SIG-M5 treated with dmso at 0.1 percent for 504 hours (cell line): ENCODE data around the gene TTC12.

ENCODE experiments used
- DNase-seq: peaks from one replicate; lab custom pipeline; 2025; ENCODE audit not compliant: unreplicated experiment; lab: John Stamatoyannopoulos, UW

The TTC12 gene

GRCh38 chr11:113322158-113322557 is 7.8 kb downstream of the TTC12 start:
- DNase-seq = no peak

- DNase-seq = no peak
These were observed 9.9 kb downstream of the TTC12 start for GRCh38 chr11:113324250-113324649.

GRCh38 chr11:113329725-113330124 is 15.3 kb downstream of the TTC12 start:
- DNase-seq = no peak

GRCh38 chr11:113331441-113331840 is 17.1 kb downstream of the TTC12 start:
- DNase-seq = no peak

GRCh38 chr11:113332023-113332422 is 17.6 kb downstream of the TTC12 start:
- no peak for DNase-seq

GRCh38 chr11:113332638-113333329 is 18.4 kb downstream of the TTC12 start:
- no peak for DNase-seq

GRCh38 chr11:113334183-113334582 is 19.8 kb downstream of the TTC12 start:
- no peak for DNase-seq

- no peak for DNase-seq
These were observed 24.3 kb downstream of the TTC12 start for GRCh38 chr11:113338730-113339129.

- DNase-seq = no peak
These were observed 25.7 kb downstream of the TTC12 start for GRCh38 chr11:113339929-113340589.

- no peak for DNase-seq
These were observed 27.2 kb downstream of the TTC12 start for GRCh38 chr11:113341388-113342165.

- no peak for DNase-seq
These were observed 31.6 kb downstream of the TTC12 start for GRCh38 chr11:113345978-113346377.

GRCh38 chr11:113349528-113349927 is 35.1 kb downstream of the TTC12 start:
- DNase-seq = no peak

GRCh38 chr11:113350336-113351067 is 36.1 kb downstream of the TTC12 start:
- no peak for DNase-seq

GRCh38 chr11:113351068-113351450 is 36.7 kb downstream of the TTC12 start:
- DNase-seq = no peak

GRCh38 chr11:113351480-113351879 is 37.1 kb downstream of the TTC12 start:
- DNase-seq = no peak

- no peak for DNase-seq
These were observed 41.8 kb downstream of the TTC12 start for GRCh38 chr11:113356203-113356602.

- no peak for DNase-seq
These were observed 49.0 kb downstream of the TTC12 start for GRCh38 chr11:113363406-113363805.

- no peak for DNase-seq
These were observed 49.7 kb downstream of the TTC12 start for GRCh38 chr11:113363996-113364641.

- DNase-seq = no peak
These were observed 51.5 kb downstream of the TTC12 start for GRCh38 chr11:113365895-113366294.

- no peak for DNase-seq
These were observed 55.0 kb downstream of the TTC12 start for GRCh38 chr11:113369411-113369810.

- DNase-seq = no peak
These were observed 56.3 kb downstream of the TTC12 start for GRCh38 chr11:113370634-113371033.
